ENCODE data around the gene KHDC4.

KHDC4 gene

DNA sequence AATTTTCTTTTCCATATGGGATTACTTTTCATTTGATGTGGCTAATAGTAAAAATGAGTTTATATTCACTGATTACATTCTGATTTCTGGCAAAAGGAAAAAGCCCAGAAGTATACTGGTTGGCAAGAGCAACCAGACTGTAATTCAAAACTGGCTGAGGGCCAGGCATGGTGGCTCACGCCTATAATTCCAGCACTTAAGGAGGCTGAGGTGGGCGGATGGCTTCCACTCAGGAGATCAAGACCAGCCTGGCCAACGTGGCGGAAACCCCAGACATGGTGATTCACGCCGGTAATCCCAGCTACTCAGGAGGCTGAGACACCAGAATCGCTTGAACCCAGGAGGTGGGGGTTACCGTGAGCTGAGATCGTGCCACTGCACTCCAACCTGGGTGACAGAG lies 60.4 kb downstream of the KHDC4 start:
- no peak for DNase-seq (ENCODE audit: low read depth, low spot score)
- no peak overlapping the region for H3K4me3 ChIP-seq (ENCODE audit: insufficient read length, low read depth)
- TF ChIP-seq YY1 (IDR thresholded peaks at IDR 0.05; ENCODE audit: insufficient read depth, insufficient read length) (no peak), SUZ12 (IDR thresholded peaks at IDR 0.05; ENCODE audit: extremely low read depth, insufficient read depth, insufficient read length) (no peak), ZNF274 (IDR thresholded peaks at IDR 0.05; ENCODE audit: low read depth, low read length) (no peak)
- H3K9ac ChIP-seq (ENCODE audit: insufficient read length, low read depth), result no peak overlapping the region
- H3K36me3 ChIP-seq (ENCODE audit: insufficient read depth, insufficient read length, low read length), result no peaks in the 10 kb centered on the region
- no peaks in the 10 kb centered on the region for H3K27me3 ChIP-seq (ENCODE audit: insufficient read depth, insufficient read length)
- no peaks in the 10 kb centered on the region for H3K9me3 ChIP-seq (ENCODE audit: insufficient read depth, low read length)
- no peaks in the 10 kb centered on the region for H3K4me1 ChIP-seq (ENCODE audit: insufficient read depth, insufficient read length)

DNA sequence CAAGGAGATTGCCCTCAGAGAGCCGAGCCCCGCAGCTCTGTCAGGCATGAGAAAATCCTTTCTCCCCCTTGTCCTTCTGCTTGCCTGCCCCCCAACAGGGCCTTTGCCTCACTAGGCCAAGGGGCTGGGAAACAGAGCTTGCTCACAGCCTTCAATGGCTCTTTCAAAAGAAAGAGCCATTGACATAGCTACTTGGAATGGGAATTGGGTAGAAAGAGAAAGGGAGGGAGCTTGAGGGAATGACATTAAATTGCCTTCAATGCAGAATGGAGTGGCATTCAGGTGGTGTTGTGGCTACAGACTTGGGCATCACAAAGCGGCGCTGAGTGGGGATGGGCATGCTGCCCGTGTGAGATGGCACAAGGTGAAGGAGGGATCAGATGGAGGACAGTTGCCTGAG lies 61.7 kb downstream of the KHDC4 start:
- no peak for TF ChIP-seq YY1 (IDR thresholded peaks at IDR 0.05; ENCODE audit: insufficient read depth, insufficient read length)
- TF ChIP-seq SUZ12 (IDR thresholded peaks at IDR 0.05; ENCODE audit: extremely low read depth, insufficient read depth, insufficient read length), result no peak
- TF ChIP-seq ZNF274 (IDR thresholded peaks at IDR 0.05; ENCODE audit: low read depth, low read length), result no peak
- DNase-seq (ENCODE audit: low read depth, low spot score), result no peak

DNA sequence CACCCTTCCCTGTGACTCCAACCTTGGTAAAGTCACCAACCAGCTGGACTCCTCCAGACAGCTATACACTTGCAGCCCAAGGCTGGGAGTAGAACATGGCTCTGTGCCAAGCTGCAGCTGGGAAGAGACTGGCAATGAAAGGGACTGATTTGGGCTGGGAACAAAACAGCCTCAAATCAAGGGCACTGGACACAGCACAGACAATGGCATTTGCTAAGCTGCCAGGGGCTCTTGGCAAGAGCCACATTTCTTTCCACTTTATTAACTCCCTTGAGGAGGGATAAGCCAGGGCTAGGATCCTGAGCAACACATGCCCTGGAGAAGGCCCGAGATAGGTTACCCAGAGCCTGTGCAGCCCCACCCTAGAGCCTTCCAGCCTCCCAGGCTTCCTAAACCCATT lies 62.8 kb downstream of the KHDC4 start:
- no peak for DNase-seq (ENCODE audit: low read depth, low spot score)
- H3K9me3 ChIP-seq (ENCODE audit: insufficient read depth, low read length), result no peaks in the 10 kb centered on the region
- no peaks in the 10 kb centered on the region for H3K4me1 ChIP-seq (ENCODE audit: insufficient read depth, insufficient read length)
- H3K4me3 ChIP-seq (ENCODE audit: insufficient read length, low read depth), result no peak overlapping the region
- no peak for TF ChIP-seq YY1 (IDR thresholded peaks at IDR 0.05; ENCODE audit: insufficient read depth, insufficient read length)
- no peaks in the 10 kb centered on the region for H3K36me3 ChIP-seq (ENCODE audit: insufficient read depth, insufficient read length, low read length)
- no peaks in the 10 kb centered on the region for H3K27me3 ChIP-seq (ENCODE audit: insufficient read depth, insufficient read length)
- no peak overlapping the region for H3K9ac ChIP-seq (ENCODE audit: insufficient read length, low read depth)

More for the DNA sequence above, 61.7 kb downstream of the KHDC4 start:
- no peak overlapping the region for H3K4me3 ChIP-seq (ENCODE audit: insufficient read length, low read depth)
- H3K4me1 ChIP-seq (ENCODE audit: insufficient read depth, insufficient read length), result no peaks in the 10 kb centered on the region
- no peaks in the 10 kb centered on the region for H3K36me3 ChIP-seq (ENCODE audit: insufficient read depth, insufficient read length, low read length)
- no peaks in the 10 kb centered on the region for H3K27me3 ChIP-seq (ENCODE audit: insufficient read depth, insufficient read length)
- H3K9me3 ChIP-seq (ENCODE audit: insufficient read depth, low read length), result no peaks in the 10 kb centered on the region
- no peak overlapping the region for H3K9ac ChIP-seq (ENCODE audit: insufficient read length, low read depth)

DNA sequence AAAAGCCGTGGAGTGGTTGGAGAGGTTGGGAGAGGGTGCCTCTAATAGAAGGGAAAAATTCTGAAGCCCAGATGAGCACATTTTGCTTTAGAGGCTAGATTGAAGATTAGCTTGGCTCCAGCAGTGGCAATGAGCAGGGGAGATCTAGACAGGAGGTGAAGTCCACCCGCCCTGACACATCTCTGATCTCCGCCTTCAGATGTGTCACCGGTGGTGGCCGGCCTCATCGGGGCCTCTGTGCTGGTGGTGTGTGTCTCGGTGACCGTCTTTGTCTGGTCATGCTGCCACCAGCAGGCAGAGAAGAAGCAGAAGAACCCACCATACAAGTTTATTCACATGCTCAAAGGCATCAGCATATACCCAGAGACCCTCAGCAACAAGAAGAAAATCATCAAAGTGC lies 66.4 kb downstream of the KHDC4 start:
- Histone ChIP-seq H3K27me3 (ENCODE audit: insufficient read depth, insufficient read length) (no peaks in the 10 kb centered on the region), H3K36me3 (ENCODE audit: insufficient read depth, insufficient read length, low read length) (no peaks in the 10 kb centered on the region), H3K4me1 (ENCODE audit: insufficient read depth, insufficient read length) (no peaks in the 10 kb centered on the region), H3K9ac (ENCODE audit: insufficient read length, low read depth) (no peak overlapping the region), H3K4me3 (ENCODE audit: insufficient read length, low read depth) (no peak overlapping the region), H3K9me3 (ENCODE audit: insufficient read depth, low read length) (no peaks in the 10 kb centered on the region)
- DNase-seq (ENCODE audit: low read depth, low spot score), result no peak
- TF ChIP-seq YY1 (IDR thresholded peaks at IDR 0.05; ENCODE audit: insufficient read depth, insufficient read length), result no peak
- no peak for TF ChIP-seq ZNF274 (IDR thresholded peaks at IDR 0.05; ENCODE audit: low read depth, low read length)
- TF ChIP-seq SUZ12 (IDR thresholded peaks at IDR 0.05; ENCODE audit: extremely low read depth, insufficient read depth, insufficient read length), result no peak

DNA sequence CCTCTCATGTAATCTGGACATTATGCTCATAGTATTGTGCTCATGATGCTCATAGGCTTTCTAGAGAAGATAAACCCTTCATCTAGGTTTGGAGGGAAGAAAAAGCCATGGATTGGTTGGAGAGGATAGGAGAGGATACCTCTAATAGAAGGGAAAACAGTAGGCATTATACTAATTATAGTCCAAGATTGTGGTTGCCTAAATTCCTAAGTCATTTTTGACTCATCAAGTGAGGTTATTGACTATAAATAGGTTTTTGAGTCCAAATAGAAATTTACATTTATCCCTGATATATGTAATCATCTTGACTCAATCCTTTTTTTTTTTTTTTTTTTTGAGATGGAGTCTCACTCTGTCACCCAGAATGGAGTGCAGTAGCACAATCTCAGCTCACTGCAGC lies 69.8 kb downstream of the KHDC4 start:
- TF ChIP-seq SUZ12 (IDR thresholded peaks at IDR 0.05; ENCODE audit: extremely low read depth, insufficient read depth, insufficient read length) (no peak), YY1 (IDR thresholded peaks at IDR 0.05; ENCODE audit: insufficient read depth, insufficient read length) (no peak), ZNF274 (IDR thresholded peaks at IDR 0.05; ENCODE audit: low read depth, low read length) (no peak)
- Histone ChIP-seq H3K27me3 (ENCODE audit: insufficient read depth, insufficient read length) (peaks cover 6% of the 10 kb centered on the region), H3K9ac (ENCODE audit: insufficient read length, low read depth) (no peak overlapping the region), H3K36me3 (ENCODE audit: insufficient read depth, insufficient read length, low read length) (no peaks in the 10 kb centered on the region), H3K4me1 (ENCODE audit: insufficient read depth, insufficient read length) (peaks cover 8% of the 10 kb centered on the region), H3K4me3 (ENCODE audit: insufficient read length, low read depth) (no peak overlapping the region), H3K9me3 (ENCODE audit: insufficient read depth, low read length) (no peaks in the 10 kb centered on the region)
- DNase-seq (ENCODE audit: low read depth, low spot score), result no peak
